HepG2 (cell line): Measurements from ENCODE around the gene STOML2. TPM values are rescaled to one million over a fixed set of nuclear protein-coding genes. Genes with fewer than 3 reads are reported as not detected.

Experiments
- ATAC-seq: fragments of 200-7000 bp; cut with Tn5 transposase; 3 replicates; pipeline ENCODE4 v1.9.1; 2020; ENCODE audit warnings: mild to moderate bottlenecking, moderate library complexity
- BruUV-seq: library from RNA; stranded (reverse); fragments of 400-500 nt; replicated peaks from 2 replicates; lab custom pipeline; 2021; lab: Mats Ljungman, UMichigan
- CTCF ChIA-PET: fragments of 300-600 bp; formaldehyde crosslinking; extraction: SDS; loops from one replicate; lab custom pipeline; 2021; ENCODE audit warnings: low total read pairs, inconsistent platforms, low intra/inter-chr PET ratio; lab: Yijun Ruan, JAX
- POLR2A ChIA-PET: fragments of 350-600 bp; sonication (Branson Sonifier 250); formaldehyde crosslinking; loops from one replicate; lab custom pipeline; 2020; ENCODE audit warnings: antibody characterized with exemption, inconsistent platforms; lab: Yijun Ruan, JAX
- DNase-seq: peaks from one replicate; pipeline ENCODE4 v3.0.0-alpha.2; 2015; ENCODE audit warnings: low spot score
- FAIRE-seq: peaks from 3 replicates; lab custom pipeline; 2011; peaks lifted over from hg19 to GRCh38; lab: Jason Lieb, UNC
- H2AFZ ChIP-seq: one replicate; pipeline ENCODE4 v1.6.1; 2011; ENCODE audit warnings: low read length, inconsistent platforms
- H3K27ac ChIP-seq: fragments of 300-600 bp; 3 replicates; pipeline ENCODE4 v1.8.0; 2011; ENCODE audit warnings: mixed run types, mild to moderate bottlenecking, mixed read lengths, low read length, inconsistent platforms; ENCODE audit not compliant: insufficient read depth; ENCODE audit errors: extremely low read length
- H3K27me3 ChIP-seq, 2 experiments: fragments of 200-600 bp in 1 of 2; 2 replicates in 1 of 2; 3 replicates in 1 of 2; pipeline versions ENCODE4 v1.6.0 to v1.8.0; 2011; ENCODE audit warnings: low read length in 2 of 2, mild to moderate bottlenecking in 2 of 2, moderate library complexity in 2 of 2, inconsistent platforms in 1 of 2; ENCODE audit not compliant: insufficient read depth in 2 of 2, control insufficient read depth in 1 of 2
- H3K36me3 ChIP-seq, 2 experiments: fragments of 200-600 bp in 1 of 2; replicated peaks in 1 of 2; 2 replicates in 1 of 2; 3 replicates in 1 of 2; pipeline versions ENCODE4 v1.5.1 to v1.8.0; 2011; ENCODE audit warnings: low read length in 2 of 2, inconsistent platforms in 1 of 2; ENCODE audit not compliant: insufficient read depth in 2 of 2, control insufficient read depth in 1 of 2
- H3K4me1 ChIP-seq: 2 replicates; pipeline ENCODE4 v1.5.1; 2012; ENCODE audit warnings: low read length, inconsistent platforms; ENCODE audit not compliant: insufficient read depth
- H3K4me2 ChIP-seq: 2 replicates; pipeline ENCODE4 v1.6.0; 2011; ENCODE audit warnings: low read depth, low read length, inconsistent platforms
- H3K4me3 ChIP-seq, 3 experiments: fragments of 200-600 bp in 1 of 3; sonication (generic), shearing (Covaris generic) in 1 of 3; replicated peaks in 1 of 3; 2 replicates each; pipeline ENCODE4 v1.5.1; 2011 to 2016; ENCODE audit warnings: low read length in 3 of 3, inconsistent platforms in 2 of 3, low read depth in 2 of 3, mild to moderate bottlenecking in 2 of 3, control low read depth in 1 of 3, mixed read lengths in 1 of 3; ENCODE audit not compliant: insufficient read depth in 1 of 3
- H3K79me2 ChIP-seq: one replicate; pipeline ENCODE4 v1.6.1; 2011; ENCODE audit warnings: low read length, inconsistent platforms; ENCODE audit not compliant: insufficient read depth
- H3K9ac ChIP-seq: 2 replicates; pipeline ENCODE4 v1.6.0; 2011; ENCODE audit warnings: mild to moderate bottlenecking, low read depth, low read length, inconsistent platforms; ENCODE audit not compliant: insufficient read depth
- H3K9me3 ChIP-seq: 2 replicates; pipeline ENCODE4 v1.5.1; 2012; ENCODE audit warnings: mild to moderate bottlenecking, low read length
- H4K20me1 ChIP-seq: 2 replicates; pipeline ENCODE4 v1.6.0; 2011; ENCODE audit warnings: inconsistent platforms, mild to moderate bottlenecking, low read length, moderate library complexity; ENCODE audit not compliant: insufficient read depth
- BCL6 ChIP-seq: IDR thresholded peaks from 2 replicates; pipeline ENCODE4 v1.6.1; 2016; ENCODE audit warnings: missing genetic modification reagents, missing compliant biosample characterization
- BRD4 ChIP-seq: sonication (generic); formaldehyde crosslinking; IDR thresholded peaks from 2 replicates; pipeline ENCODE4 v1.4.0; 2020; ENCODE audit warnings: missing genetic modification reagents
- EED ChIP-seq: sonication (generic); formaldehyde crosslinking; IDR thresholded peaks from 2 replicates; pipeline ENCODE4 v1.5.0; 2020; ENCODE audit warnings: mild to moderate bottlenecking, missing genetic modification reagents
- ISX ChIP-seq: sonication (generic); formaldehyde crosslinking; conservative IDR thresholded peaks from 2 replicates; pipeline ENCODE4 v1.5.0; 2020; ENCODE audit warnings: missing genetic modification reagents
- NKX3-1 ChIP-seq: sonication (generic); formaldehyde crosslinking; IDR thresholded peaks from 2 replicates; pipeline ENCODE4 v1.5.0; 2020; ENCODE audit warnings: missing genetic modification reagents
- ZC3H13 ChIP-seq: sonication (generic); formaldehyde crosslinking; IDR thresholded peaks from 2 replicates; pipeline ENCODE4 v1.8.1; 2023; ENCODE audit warnings: mild to moderate bottlenecking, missing genetic modification reagents, moderate library complexity
- ZZZ3 ChIP-seq: sonication (generic); formaldehyde crosslinking; IDR thresholded peaks from 2 replicates; pipeline ENCODE4 v1.4.0; 2020; ENCODE audit warnings: missing genetic modification reagents, mild to moderate bottlenecking, borderline replicate concordance
- WGBS: methylation state at CpG from one replicate; pipeline ENCODE4 v1.1.6; 2017; ENCODE audit warnings: low lambda C conversion rate; 5-methylcytosine and 5-hydroxymethylcytosine counted together
- in situ Hi-C: cut with HindIII; loops from 2 replicates; pipeline ENCODE4 v1.10.0; 2017; ENCODE audit warnings: low pct_unique_long_range_greater_than_20kb; ENCODE audit not compliant: extremely low pct_ligation_motif_present
- intact Hi-C: fragments of 100-400 bp; cut with micrococcal nuclease; formaldehyde crosslinking; loops from one replicate; pipeline ENCODE4 v1.10.0; 2022; ENCODE audit not compliant: unreplicated experiment
- polyA plus RNA-seq, 8 experiments: library from polyadenylated mRNA; depleted of rRNA in 3 of 8; stranded (reverse) in 7 of 8; unstranded in 1 of 8; fragments of >200 nt; fragmentation: Illumina TruSeq in 4 of 8; extraction: Trizol in 4 of 8; gene quantifications; 2 replicates each; pipeline versions ENCODE4 v1.2.1 to v1.2.3, GENCODE V29; 2011 to 2016; ENCODE audit warnings: low read depth in 4 of 8, missing spikeins in 1 of 8, mixed read lengths in 1 of 8; ENCODE audit not compliant: insufficient read depth in 1 of 8
- total RNA-seq, 5 experiments: library from RNA; depleted of rRNA; stranded (reverse); fragments of >200 nt; fragmentation: Illumina TruSeq; extraction: Trizol; gene quantifications; 2 replicates each; pipeline ENCODE4 v1.2.3, GENCODE V29; 2016; ENCODE audit warnings: low read depth in 1 of 5
- TF ChIP-seq, protein P1 (sequence below): sonication (generic); formaldehyde crosslinking; IDR thresholded peaks from 2 replicates; pipeline ENCODE4 v1.8.0; 2022; ENCODE audit warnings: low read depth, missing genetic modification reagents

The STOML2 gene
- total and polyA plus RNA-seq, 2 of the 13 experiments (the other 11 are each of a cell fraction or from before 2014, with no cell fraction given): 245 to 250 TPM

DNA sequence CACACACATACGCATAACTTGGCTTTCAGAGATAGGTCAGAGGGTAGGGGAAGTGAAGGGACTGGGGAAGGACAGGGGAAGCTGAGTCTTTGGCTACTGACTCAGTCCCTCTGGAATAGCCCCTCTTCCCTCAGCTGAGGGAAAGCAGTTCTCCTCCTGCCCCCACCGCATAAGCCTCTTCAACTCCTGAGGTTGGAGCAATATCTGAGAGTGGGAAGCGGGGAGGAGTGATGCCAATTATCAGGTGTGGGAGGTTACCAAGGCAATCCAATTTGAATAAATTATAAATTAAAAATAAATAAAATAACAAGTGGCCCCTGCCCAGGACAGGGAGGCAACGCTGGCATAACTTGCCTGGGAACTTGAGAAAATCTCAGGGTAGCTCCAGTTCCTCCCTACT is 1.7 kb upstream of the STOML2 start:
- Histone ChIP-seq H3K9ac (no peak overlapping the region), H3K79me2 (peaks cover 16% of the 10 kb centered on the region), H2AFZ (no peak overlapping the region), H3K27me3 (no peaks in the 10 kb centered on the region; a peak in 1 of 5 replicates), H3K4me1 (peaks cover 19% of the 10 kb centered on the region), H3K9me3 (no peaks in the 10 kb centered on the region), H3K36me3 (peaks cover 7 to 23% of the 10 kb centered on the region in 2 experiments; a peak in 4 of 5 replicates)
- intact Hi-C loops: no loop called here
- ATAC-seq: no peak
- ChIA-PET CTCF (no interaction called here), POLR2A (no interaction called here)
- WGBS: 89% methylated on average over 4 of the region's 4 CpGs
- no peak for TF ChIP-seq BRD4 (CRISPR knock-in tag)
- TF ChIP-seq ZZZ3: no peak
- no peak for TF ChIP-seq EED (CRISPR knock-in tag)
- TF ChIP-seq ZC3H13: no peak
- TF ChIP-seq, protein P1, sequence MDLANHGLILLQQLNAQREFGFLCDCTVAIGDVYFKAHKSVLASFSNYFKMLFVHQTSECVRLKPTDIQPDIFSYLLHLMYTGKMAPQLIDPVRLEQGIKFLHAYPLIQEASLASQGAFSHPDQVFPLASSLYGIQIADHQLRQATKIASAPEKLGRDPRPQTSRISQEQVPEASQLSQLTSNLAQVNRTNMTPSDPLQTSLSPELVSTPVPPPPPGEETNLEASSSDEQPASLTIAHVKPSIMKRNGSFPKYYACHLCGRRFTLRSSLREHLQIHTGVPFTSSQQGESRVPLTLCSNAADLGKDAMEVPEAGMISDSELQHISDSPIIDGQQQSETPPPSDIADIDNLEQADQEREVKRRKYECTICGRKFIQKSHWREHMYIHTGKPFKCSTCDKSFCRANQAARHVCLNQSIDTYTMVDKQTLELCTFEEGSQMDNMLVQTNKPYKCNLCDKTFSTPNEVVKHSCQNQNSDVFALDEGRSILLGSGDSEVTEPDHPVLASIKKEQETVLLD (CRISPR knock-in tag): no peak
- no peak for TF ChIP-seq BCL6
- no peak for TF ChIP-seq ISX (CRISPR knock-in tag)
- no peak for TF ChIP-seq NKX3-1 (CRISPR knock-in tag)
- TF ChIP-seq, all 625 proteins: peak for 0
- H4K20me1 ChIP-seq: no peaks in the 10 kb centered on the region
- no peak overlapping the region for H3K27ac ChIP-seq
- no TSS peak for BruUV-seq
- FAIRE-seq: no peak
- in situ Hi-C loops: no loop called here
- no peak overlapping the region for H3K4me3 ChIP-seq
- DNase-seq: no peak
- H3K4me2 ChIP-seq: no peak overlapping the region
